NCI-H2196 treated with DMSO at 0.1 percent for 48 hours (cell line): Measurements from ENCODE around the gene MAB21L4.

Experiments used
- DNase-seq: peaks from one replicate; lab custom pipeline; 2025; ENCODE audit not compliant: unreplicated experiment; lab: John Stamatoyannopoulos, UW

Gene MAB21L4

GRCh38 chr2:240925568-240926515 is 29.9 kb upstream of the MAB21L4 start:
- DNase-seq = no peak

- DNase-seq = no peak
Observed at GRCh38 chr2:240925191-240925567, 29.2 kb upstream of the MAB21L4 start.

GRCh38 chr2:240922982-240923537 is 27.1 kb upstream of the MAB21L4 start:
- DNase-seq = no peak

GRCh38 chr2:240922245-240922981 is 26.5 kb upstream of the MAB21L4 start:
- DNase-seq = no peak

GRCh38 chr2:240921995-240922244 is 26.0 kb upstream of the MAB21L4 start:
- no peak for DNase-seq

- no peak for DNase-seq
Observed at GRCh38 chr2:240921311-240921994, 25.5 kb upstream of the MAB21L4 start.

GRCh38 chr2:240920783-240921231 is 24.9 kb upstream of the MAB21L4 start:
- no peak for DNase-seq

- DNase-seq = no peak
Observed at GRCh38 chr2:240919786-240920782, 24.1 kb upstream of the MAB21L4 start.

GRCh38 chr2:240919161-240919781 is 23.3 kb upstream of the MAB21L4 start:
- no peak for DNase-seq

GRCh38 chr2:240918258-240919091 is 22.5 kb upstream of the MAB21L4 start:
- DNase-seq = no peak

GRCh38 chr2:240917684-240918257 is 21.8 kb upstream of the MAB21L4 start:
- DNase-seq = no peak

- no peak for DNase-seq
Observed at GRCh38 chr2:240917009-240917683, 21.2 kb upstream of the MAB21L4 start.

- DNase-seq = no peak
Observed at GRCh38 chr2:240916571-240917008, 20.6 kb upstream of the MAB21L4 start.

GRCh38 chr2:240915526-240916341 is 19.8 kb upstream of the MAB21L4 start:
- DNase-seq = no peak

GRCh38 chr2:240914645-240915525 is 18.9 kb upstream of the MAB21L4 start:
- no peak for DNase-seq
